Stomach smooth muscle (tissue), 2 donors: ENCODE results near the gene M1AP.
A peak's percentile ranks its signal among the peaks of the same experiment; 100 is the strongest.

ENCODE experiments used
- H3K27ac ChIP-seq: one replicate; pipeline ENCODE4 v1.7.0; 2013; ENCODE audit warnings: mild to moderate bottlenecking, low read length, inconsistent platforms
- H3K27me3 ChIP-seq, 2 donors: one replicate each; pipeline ENCODE4 v1.7.0; 2013; ENCODE audit warnings: low read length in 2 of 2; ENCODE audit not compliant: insufficient read depth in 2 of 2, control insufficient read depth in 1 of 2
- H3K36me3 ChIP-seq, 2 donors: one replicate each; pipeline ENCODE4 v1.7.0; 2013; ENCODE audit warnings: low read length in 2 of 2; ENCODE audit not compliant: control insufficient read depth in 2 of 2, insufficient read depth in 2 of 2
- H3K4me1 ChIP-seq: one replicate; pipeline ENCODE4 v1.7.0; 2013; ENCODE audit warnings: low read length; ENCODE audit not compliant: control insufficient read depth, insufficient read depth
- H3K4me3 ChIP-seq, 2 donors: one replicate each; pipeline ENCODE4 v1.7.0; 2013; ENCODE audit warnings: low read length in 2 of 2
- H3K9ac ChIP-seq, 2 donors: one replicate each; pipeline ENCODE4 v1.7.0; 2013; ENCODE audit warnings: low read length in 2 of 2, mild to moderate bottlenecking in 1 of 2
- H3K9me3 ChIP-seq, 2 donors: one replicate each; pipeline ENCODE4 v1.7.0; 2013; ENCODE audit warnings: low read length in 2 of 2; ENCODE audit not compliant: control insufficient read depth in 2 of 2
- donor health status: healthy.
- donor health status: Pancreatic carcinoma.

M1AP gene

GRCh38 chr2:74510272-74510671 is 137.9 kb downstream of the M1AP start:
- Histone ChIP-seq H3K27me3 (peaks cover 49 to 52% of the 10 kb centered on the region in 2 donors), H3K4me1 (peaks cover 37% of the 10 kb centered on the region)

GRCh38 chr2:74507926-74508520 is 140.1 kb downstream of the M1AP start:
- Histone ChIP-seq H3K4me1 (peaks cover 34% of the 10 kb centered on the region), H3K4me3 (peak overlapping the region; percentile 98), H3K27ac (peak overlapping the region; percentile 97), H3K27me3 (peaks cover 41 to 44% of the 10 kb centered on the region in 2 donors), H3K9ac (peak overlapping the region; percentile 95 to 99), H3K36me3 (peaks cover 9 to 10% of the 10 kb centered on the region in 2 donors), H3K9me3 (no peaks in the 10 kb centered on the region)

More at GRCh38 chr2:74510272-74510671, 137.9 kb downstream of the M1AP start:
- Histone ChIP-seq H3K27ac (no peak overlapping the region), H3K9me3 (no peaks in the 10 kb centered on the region), H3K9ac (no peak overlapping the region), H3K36me3 (peaks cover 8 to 10% of the 10 kb centered on the region in 2 donors), H3K4me3 (no peak overlapping the region)
